Measurements from ENCODE around the gene ENPP6. TPM values are rescaled to one million over a fixed set of nuclear protein-coding genes. Genes with fewer than 3 reads are reported as not detected.

The ENPP6 gene
- polyA plus RNA-seq, 4 donors = 0.67 to 7.4 (median 5.0) TPM

- no peak for DNase-seq (ENCODE audit: low read depth in 4 of 4, low spot score in 3 of 4)
Observed at GRCh38 chr4:184110452-184111224, 107.0 kb downstream of the ENPP6 start.

DNA sequence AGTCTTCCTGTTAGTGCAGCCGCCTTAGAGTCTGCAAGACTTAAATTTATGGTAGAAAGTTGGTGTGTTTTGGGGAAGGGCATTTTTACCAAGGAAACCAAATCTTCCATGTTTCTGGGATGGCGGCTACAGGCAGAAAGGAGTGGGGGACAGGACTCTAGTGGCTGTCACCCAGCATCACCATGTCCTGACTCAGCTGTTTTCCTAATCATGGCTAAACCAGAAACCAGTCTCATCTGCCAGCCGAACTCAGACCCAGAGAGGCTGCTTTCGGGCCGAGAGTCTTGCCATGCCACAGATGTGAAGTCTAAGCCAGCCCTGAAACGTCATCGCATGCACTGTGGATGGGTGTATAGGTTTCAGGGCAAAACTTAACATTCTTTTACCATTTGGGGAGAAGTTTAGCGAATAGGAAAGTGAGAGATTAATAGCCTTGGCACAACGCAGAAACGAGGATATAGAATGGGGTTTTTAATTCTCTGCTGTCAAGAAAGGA, 109.6 kb downstream of the ENPP6 start:
- DNase-seq (ENCODE audit: low read depth in 4 of 4, low spot score in 3 of 4) = no peak

DNA sequence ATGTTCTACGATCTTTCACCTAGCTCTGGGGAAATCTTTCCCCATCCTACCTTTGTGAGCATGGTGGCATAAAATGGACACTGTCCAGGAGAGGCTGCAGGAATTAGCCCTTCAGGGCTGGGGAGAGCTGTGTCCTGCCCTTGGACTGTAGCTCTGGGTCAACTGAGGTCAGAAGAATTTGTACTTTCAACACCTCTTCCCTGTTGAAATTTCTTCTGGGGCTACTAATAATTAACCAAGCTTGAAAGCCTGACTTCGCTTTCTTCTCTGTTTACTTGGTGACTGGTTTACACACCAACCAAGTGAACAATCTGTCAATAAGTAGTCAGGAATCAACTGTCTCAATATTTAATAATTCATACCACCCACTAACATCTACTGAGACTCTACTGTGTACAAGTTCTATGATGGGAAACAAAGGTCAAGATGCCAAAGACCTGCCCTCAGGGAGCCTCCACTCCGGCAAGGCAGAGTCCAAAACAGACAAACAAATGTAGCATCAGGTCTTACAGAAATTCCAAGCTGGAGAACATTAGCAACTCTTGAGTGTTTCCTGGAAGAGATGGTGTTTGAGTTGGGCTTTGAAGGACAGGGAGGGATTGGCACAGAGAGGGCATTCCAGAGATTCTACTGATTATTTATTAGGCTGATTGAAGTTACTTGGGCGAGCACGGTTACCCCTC, 113.1 kb downstream of the ENPP6 start:
- DNase-seq (ENCODE audit: low read depth in 4 of 4, low spot score in 3 of 4) = no peak

DNA sequence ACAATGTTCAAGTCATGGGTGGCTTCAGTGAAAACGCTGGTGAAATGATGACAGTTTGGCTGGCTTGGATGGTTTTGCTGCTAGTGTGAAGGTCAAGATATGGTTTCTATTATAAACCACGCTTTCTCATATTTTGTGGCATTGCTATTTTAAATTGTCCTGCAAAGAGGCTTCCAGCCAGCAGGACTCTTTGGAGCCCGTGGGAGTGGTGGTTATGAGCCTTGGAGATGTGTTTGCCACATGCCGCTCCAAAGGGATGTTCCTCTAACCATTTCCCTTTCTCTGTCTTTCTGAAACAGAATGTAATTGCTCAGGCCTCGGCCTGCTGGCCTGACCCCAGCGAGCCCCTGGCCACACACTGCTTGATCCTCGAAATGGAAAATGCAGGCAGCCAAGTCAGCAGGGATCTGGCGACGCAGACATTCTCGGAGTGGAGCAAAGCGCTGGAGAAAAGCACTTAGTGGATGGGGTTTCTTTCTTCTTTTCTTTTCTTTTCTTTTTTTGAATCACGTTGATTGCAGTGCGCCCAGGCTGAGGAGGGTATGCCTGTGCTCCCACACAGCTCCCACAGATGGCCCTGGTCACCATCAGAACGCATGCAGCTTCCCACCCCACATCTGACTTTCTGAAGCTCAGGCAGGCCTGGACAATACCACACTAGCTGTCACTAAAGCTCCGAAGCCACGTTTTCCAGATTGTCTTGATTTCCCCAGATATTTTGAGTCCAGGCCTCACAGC, 114.0 kb downstream of the ENPP6 start:
- no peak for DNase-seq (ENCODE audit: low read depth in 4 of 4, low spot score in 3 of 4)

DNA sequence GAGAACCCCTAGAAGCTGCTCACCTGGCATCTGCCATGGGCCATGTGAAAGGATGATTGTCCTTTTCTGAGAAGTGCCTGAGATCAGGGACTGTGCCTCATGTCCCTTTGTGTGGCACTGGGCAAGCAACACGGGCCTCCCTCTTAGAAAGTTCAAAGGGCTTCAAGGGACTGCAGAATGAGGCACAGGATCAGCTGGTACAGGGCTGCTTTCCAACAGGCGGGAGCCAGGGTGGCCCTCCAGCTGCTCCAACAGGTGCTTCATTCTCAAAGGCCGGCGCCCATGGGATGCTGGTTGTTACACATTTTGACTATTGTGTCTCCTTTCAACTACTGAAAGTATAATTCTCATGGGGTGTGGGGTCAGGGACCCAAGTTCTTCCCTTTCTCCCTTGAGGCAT, 114.7 kb downstream of the ENPP6 start:
- DNase-seq (ENCODE audit: low read depth in 4 of 4, low spot score in 3 of 4) = no peak

- no peak for DNase-seq (ENCODE audit: low read depth in 4 of 4, low spot score in 3 of 4)
Observed at GRCh38 chr4:184102488-184102887, 115.2 kb downstream of the ENPP6 start.

DNA sequence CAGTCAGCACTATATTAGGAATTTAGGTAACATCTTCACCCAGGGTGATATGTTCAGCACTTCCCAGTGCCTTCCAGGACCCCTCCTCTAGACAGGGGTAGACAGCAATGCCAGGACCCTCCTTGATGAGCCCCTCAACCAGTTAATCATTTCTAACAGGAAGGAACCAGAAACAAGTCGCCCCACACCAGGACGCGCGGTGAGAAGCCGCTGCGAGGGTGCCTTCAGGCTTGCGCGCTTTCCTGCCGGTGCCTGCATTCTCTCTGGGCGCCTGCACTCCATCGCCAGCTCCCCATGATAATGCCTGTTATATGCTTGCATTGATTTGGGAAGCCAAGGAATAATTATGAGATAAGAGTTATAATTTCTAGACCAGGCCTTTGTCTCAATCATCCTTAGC, 116.0 kb downstream of the ENPP6 start:
- DNase-seq (ENCODE audit: low read depth in 4 of 4, low spot score in 3 of 4) = no peak

DNA sequence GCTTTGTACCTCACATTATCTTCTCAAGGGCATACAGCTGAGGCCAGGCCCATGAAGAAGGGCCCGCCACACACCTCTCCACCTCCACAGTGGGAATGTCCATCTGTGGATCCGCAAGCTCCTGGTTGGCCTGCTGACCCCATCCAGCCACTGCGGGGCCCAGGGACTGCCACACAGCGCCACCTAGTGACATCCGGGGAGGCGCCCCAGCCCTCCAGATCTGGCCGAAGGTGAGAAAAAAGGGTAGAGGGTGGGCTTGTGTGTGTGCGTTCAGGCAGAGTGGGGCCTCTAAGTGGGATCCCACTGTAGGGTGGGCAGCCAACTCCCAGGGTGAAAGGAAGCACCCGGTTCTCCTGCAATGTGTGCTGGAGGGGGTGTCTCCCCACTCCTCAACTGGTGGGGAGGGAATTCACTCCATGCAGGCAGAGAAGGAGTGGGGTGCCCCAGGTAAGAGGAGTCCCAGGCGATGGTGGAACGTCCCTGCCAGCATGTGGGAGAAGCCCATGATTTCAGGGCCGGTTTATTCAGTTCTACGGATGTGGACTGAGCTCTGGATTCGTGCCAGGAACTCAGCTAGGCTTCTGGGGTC, 117.3 kb downstream of the ENPP6 start:
- no peak for DNase-seq (ENCODE audit: low read depth in 4 of 4, low spot score in 3 of 4)

- no peak for DNase-seq (ENCODE audit: low read depth in 4 of 4, low spot score in 3 of 4)
Observed at GRCh38 chr4:184099535-184099966, 118.1 kb downstream of the ENPP6 start.

- no peak for DNase-seq (ENCODE audit: low read depth in 4 of 4, low spot score in 3 of 4)
Observed at GRCh38 chr4:184099000-184099399, 118.7 kb downstream of the ENPP6 start.

DNA sequence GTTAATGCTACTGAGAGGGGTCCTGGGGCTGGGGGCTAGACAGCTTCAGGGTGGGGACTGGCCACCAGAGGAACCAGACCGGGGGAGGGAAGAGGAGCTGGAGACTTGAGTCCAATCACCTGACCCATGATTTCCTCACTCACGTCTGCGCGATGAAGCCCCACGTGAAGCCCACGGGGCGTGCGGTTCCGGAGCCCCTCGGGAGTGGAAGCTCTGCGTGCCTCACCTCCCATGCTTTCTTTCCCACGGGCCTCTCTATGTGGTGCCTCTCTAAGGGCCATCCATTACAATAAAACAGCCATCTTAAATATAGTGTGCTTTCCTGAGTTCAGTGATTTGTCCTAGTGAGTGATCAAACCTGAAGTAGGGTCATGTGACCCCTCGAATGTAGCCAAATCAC, 119.9 kb downstream of the ENPP6 start:
- no peak for DNase-seq (ENCODE audit: low read depth in 4 of 4, low spot score in 3 of 4)

DNA sequence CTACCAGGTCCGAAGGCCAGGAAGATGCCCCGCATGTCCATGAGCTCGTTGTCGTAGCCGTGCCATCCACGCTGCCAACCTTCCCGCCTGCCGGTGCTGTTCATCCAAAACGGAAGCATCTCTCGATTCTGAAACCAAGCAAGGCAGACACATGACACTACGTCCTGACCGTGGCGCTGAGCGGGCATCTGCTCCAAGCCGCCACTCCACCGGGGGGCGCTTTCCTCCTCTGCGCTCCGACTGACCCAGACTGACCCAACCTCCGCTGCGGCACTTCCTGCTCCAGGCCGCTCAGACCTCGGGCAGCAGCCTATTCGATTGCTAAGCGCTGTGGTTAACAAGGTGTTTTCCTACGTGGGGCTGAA, 120.5 kb downstream of the ENPP6 start:
- no peak for DNase-seq (ENCODE audit: low read depth in 4 of 4, low spot score in 3 of 4)

GRCh38 chr4:184096561-184097240, 121.0 kb downstream of the ENPP6 start:
- DNase-seq (ENCODE audit: low read depth in 4 of 4, low spot score in 3 of 4) = no peak

GRCh38 chr4:184094532-184095159, 123.0 kb downstream of the ENPP6 start:
- no peak for DNase-seq (ENCODE audit: low read depth in 4 of 4, low spot score in 3 of 4)

DNA sequence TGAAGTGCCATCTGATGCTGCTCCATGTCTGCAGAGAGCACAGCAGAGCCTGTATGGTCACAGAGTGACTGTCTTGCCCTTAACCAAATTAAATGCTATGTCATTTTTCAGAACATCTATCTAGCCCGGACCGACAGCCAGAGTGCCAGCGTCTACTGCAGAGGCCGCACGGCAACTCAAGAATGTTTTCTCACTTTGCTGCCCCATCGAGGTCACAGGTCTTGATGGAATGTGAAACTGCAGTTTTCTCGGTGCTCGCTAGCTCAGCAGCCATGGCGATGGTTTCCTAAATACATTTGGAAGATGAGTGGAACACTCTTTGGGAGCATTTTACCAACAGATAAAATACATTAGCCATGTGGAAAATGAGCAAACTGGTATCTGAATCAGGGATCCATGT, 125.7 kb downstream of the ENPP6 start:
- DNase-seq (ENCODE audit: low read depth in 4 of 4, low spot score in 3 of 4) = no peak

GRCh38 chr4:184090571-184090970, 127.1 kb downstream of the ENPP6 start:
- DNase-seq (ENCODE audit: low read depth in 4 of 4, low spot score in 3 of 4) = no peak

- no peak for DNase-seq (ENCODE audit: low read depth in 4 of 4, low spot score in 3 of 4)
Observed at GRCh38 chr4:184080674-184081073, 137.0 kb downstream of the ENPP6 start.

GRCh38 chr4:184074677-184075388, 142.8 kb downstream of the ENPP6 start:
- DNase-seq (ENCODE audit: low read depth in 4 of 4, low spot score in 3 of 4) = no peak

GRCh38 chr4:184067931-184068554, 149.6 kb downstream of the ENPP6 start:
- no peak for DNase-seq (ENCODE audit: low read depth in 4 of 4, low spot score in 3 of 4)
